Astrocyte (in vitro differentiated cells and primary cell): Measurements from ENCODE around the gene CCR5.

ENCODE experiments used
- EZH2 ChIP-seq: IDR thresholded peaks from 2 replicates; pipeline ENCODE4 v1.6.1; 2012; ENCODE audit warnings: mild to moderate bottlenecking, low read length, inconsistent platforms; ENCODE audit not compliant: insufficient read depth
- TF ChIP-seq, protein P1 (sequence below): IDR thresholded peaks from 2 replicates; pipeline ENCODE4 v1.5.1; 2011; ENCODE audit warnings: low read depth, mild to moderate bottlenecking, inconsistent platforms, low read length, moderate library complexity; ENCODE audit not compliant: insufficient read depth

DNA sequence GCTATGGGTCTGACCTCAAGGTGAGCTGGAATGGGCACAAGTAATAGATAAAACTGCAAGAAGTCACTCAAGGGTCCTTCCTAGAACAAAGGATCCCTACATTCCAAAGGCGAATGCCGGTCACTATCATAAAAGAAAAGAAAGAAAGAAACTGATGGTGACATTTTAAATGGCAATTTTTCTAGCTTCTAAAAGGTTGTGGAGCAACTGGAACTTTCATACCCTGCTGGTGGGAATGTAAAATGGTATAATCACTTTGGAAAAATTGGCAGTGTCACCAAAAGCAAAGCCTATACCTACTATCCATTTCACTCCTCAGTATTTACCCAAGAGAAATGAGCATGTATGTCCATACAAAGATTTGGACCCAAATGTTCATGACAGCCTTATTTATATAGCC, 40.5 kb downstream of the CCR5 start:
- TF ChIP-seq, protein P1, sequence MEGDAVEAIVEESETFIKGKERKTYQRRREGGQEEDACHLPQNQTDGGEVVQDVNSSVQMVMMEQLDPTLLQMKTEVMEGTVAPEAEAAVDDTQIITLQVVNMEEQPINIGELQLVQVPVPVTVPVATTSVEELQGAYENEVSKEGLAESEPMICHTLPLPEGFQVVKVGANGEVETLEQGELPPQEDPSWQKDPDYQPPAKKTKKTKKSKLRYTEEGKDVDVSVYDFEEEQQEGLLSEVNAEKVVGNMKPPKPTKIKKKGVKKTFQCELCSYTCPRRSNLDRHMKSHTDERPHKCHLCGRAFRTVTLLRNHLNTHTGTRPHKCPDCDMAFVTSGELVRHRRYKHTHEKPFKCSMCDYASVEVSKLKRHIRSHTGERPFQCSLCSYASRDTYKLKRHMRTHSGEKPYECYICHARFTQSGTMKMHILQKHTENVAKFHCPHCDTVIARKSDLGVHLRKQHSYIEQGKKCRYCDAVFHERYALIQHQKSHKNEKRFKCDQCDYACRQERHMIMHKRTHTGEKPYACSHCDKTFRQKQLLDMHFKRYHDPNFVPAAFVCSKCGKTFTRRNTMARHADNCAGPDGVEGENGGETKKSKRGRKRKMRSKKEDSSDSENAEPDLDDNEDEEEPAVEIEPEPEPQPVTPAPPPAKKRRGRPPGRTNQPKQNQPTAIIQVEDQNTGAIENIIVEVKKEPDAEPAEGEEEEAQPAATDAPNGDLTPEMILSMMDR, result peak; percentile 12
- TF ChIP-seq EZH2, result no peak
